ENCODE measurements around the gene NFIA.

The NFIA gene

DNA sequence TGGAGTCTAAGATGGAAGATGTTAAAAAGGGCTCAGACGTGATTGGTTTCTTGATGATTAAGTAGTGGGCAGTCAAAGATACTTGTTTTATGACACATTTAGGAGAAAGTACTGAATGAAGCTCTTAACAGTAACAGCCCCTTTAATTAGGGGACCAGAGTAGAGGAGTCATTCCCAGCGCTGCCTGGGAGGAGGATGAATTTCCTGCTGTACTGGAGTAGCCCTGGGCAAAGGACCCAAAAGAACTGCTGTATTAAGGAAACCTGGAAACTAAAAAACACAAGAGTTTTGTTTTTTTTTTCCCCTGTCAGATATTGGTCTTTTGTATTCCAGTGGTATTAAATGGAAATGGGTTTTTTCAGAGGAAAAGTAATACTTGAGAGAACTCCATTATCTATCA, 126.5 kb downstream of the NFIA start:
- no peaks in the 10 kb centered on the region for H3K9me3 ChIP-seq (ENCODE audit: control insufficient read depth, insufficient read depth, low read length)
- H3K4me1 ChIP-seq (ENCODE audit: control insufficient read depth, insufficient read depth, low read length) = peaks cover 10% of the 10 kb centered on the region; the same call in 1 of the 2 replicates

DNA sequence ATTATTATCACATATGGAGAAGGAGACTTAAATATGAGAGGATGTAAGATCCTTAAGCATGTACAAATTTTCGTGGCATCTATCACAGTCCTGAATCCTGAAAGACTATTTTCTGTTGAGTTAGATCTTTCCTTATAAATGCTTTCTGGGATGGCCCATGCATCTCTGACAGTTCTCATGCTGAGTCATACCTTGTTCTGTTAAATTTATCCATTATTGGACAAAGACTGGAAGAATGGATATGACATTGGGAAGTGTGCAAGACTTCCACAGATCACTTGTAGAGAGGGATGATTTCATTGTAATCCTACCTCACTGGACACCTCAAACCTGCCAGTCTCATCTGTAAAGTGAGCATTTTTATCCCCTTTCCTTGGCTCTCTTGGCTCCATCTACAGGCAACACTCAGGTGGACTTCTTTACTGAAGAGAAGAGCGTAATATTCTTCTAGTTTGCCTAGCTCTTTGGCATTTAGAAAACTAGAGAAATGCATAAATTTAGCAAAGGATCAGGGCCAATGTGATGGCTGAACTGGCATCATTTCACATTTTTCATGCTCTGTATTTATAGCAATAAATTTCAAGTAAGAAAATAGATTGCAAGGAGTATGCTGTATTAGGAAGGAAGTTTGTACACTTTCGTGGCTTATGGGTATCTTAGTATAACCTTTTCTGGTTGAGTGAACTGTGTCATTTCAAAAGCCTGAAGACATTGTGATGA, 128.2 kb downstream of the NFIA start:
- no peaks in the 10 kb centered on the region for H3K9me3 ChIP-seq (ENCODE audit: control insufficient read depth, insufficient read depth, low read length)
- H3K36me3 ChIP-seq (ENCODE audit: control insufficient read depth, insufficient read depth, low read length) = no peaks in the 10 kb centered on the region
- no peak overlapping the region for H3K4me3 ChIP-seq (ENCODE audit: low read depth, low read length)
- H3K4me1 ChIP-seq (ENCODE audit: control insufficient read depth, insufficient read depth, low read length) = peaks cover 10% of the 10 kb centered on the region; the same call in 1 of the 2 replicates
- H3K27me3 ChIP-seq (ENCODE audit: control insufficient read depth, insufficient read depth, low read length) = no peaks in the 10 kb centered on the region
- H3K27ac ChIP-seq (ENCODE audit: low read depth, low read length) = no peak overlapping the region
- no peak overlapping the region for H3K9ac ChIP-seq (ENCODE audit: low read depth, low read length)

More for the DNA sequence above, 126.5 kb downstream of the NFIA start:
- Histone ChIP-seq H3K27me3 (ENCODE audit: control insufficient read depth, insufficient read depth, low read length) (no peaks in the 10 kb centered on the region), H3K9ac (ENCODE audit: low read depth, low read length) (no peak overlapping the region), H3K27ac (ENCODE audit: low read depth, low read length) (no peak overlapping the region), H3K36me3 (ENCODE audit: control insufficient read depth, insufficient read depth, low read length) (no peaks in the 10 kb centered on the region), H3K4me3 (ENCODE audit: low read depth, low read length) (no peak overlapping the region)

DNA sequence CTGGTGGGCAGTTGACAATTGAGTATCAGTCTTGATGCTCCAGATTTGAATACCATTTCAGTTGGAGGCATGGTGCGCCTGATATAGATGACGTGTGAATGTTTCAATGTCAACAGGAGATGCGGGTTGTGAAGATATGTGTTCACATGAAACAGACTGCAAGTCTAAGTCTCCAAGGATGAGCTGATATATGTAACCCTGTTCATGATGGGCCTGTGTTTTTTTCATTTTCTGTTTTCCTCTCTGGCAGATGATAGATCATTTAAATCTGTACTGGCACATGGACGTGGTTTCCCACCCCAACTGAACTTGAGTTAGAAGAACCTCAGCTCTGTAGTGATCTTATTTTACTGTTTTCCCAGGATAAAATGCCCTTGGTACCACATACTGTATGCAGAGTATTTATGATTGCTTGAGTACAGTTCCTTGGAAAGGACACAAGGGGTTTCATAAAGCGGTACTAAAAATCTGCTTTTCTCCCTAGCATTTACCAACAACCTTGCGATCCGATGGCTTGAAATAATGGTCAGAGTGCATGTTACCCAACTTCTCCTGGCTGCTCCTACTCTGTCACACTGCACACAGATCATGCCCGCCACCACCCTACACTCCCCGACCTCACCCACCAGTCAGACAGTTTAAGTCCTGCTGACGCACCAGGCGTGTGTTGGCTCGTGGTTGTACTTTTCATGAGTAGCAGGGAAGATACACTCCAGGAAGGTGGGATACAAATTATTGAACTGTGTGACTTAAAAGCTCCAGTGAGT, 131.1 kb downstream of the NFIA start:
- H3K27ac ChIP-seq (ENCODE audit: low read depth, low read length) = no peak overlapping the region
- H3K9ac ChIP-seq (ENCODE audit: low read depth, low read length) = no peak overlapping the region
- H3K27me3 ChIP-seq (ENCODE audit: control insufficient read depth, insufficient read depth, low read length) = no peaks in the 10 kb centered on the region
- H3K4me3 ChIP-seq (ENCODE audit: low read depth, low read length) = no peak overlapping the region
- H3K36me3 ChIP-seq (ENCODE audit: control insufficient read depth, insufficient read depth, low read length) = no peaks in the 10 kb centered on the region
- H3K4me1 ChIP-seq (ENCODE audit: control insufficient read depth, insufficient read depth, low read length) = no peaks in the 10 kb centered on the region
- H3K9me3 ChIP-seq (ENCODE audit: control insufficient read depth, insufficient read depth, low read length) = no peaks in the 10 kb centered on the region

DNA sequence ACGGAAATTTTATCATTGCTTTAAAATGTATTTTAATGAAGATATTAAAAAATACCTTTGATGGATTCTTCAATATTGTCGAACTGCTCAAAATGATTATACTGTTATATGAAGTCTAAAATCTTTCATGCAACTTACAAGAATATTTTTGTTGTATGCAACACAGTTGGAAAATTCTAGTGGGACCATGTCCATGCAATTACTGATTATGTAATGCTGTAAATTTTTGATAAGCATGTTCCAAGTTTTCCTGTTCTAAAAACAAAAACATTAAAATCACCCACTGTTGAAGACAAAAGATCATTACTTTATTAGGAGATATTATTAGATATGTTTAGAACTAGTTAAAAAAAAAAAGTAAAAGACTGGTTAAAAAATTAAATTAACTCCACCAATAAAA, 132.8 kb downstream of the NFIA start:
- H3K27ac ChIP-seq (ENCODE audit: low read depth, low read length) = no peak overlapping the region
- no peak overlapping the region for H3K9ac ChIP-seq (ENCODE audit: low read depth, low read length)
- no peaks in the 10 kb centered on the region for H3K9me3 ChIP-seq (ENCODE audit: control insufficient read depth, insufficient read depth, low read length)
- H3K27me3 ChIP-seq (ENCODE audit: control insufficient read depth, insufficient read depth, low read length) = no peaks in the 10 kb centered on the region
- no peaks in the 10 kb centered on the region for H3K4me1 ChIP-seq (ENCODE audit: control insufficient read depth, insufficient read depth, low read length)
- H3K36me3 ChIP-seq (ENCODE audit: control insufficient read depth, insufficient read depth, low read length) = no peaks in the 10 kb centered on the region
- no peak overlapping the region for H3K4me3 ChIP-seq (ENCODE audit: low read depth, low read length)

DNA sequence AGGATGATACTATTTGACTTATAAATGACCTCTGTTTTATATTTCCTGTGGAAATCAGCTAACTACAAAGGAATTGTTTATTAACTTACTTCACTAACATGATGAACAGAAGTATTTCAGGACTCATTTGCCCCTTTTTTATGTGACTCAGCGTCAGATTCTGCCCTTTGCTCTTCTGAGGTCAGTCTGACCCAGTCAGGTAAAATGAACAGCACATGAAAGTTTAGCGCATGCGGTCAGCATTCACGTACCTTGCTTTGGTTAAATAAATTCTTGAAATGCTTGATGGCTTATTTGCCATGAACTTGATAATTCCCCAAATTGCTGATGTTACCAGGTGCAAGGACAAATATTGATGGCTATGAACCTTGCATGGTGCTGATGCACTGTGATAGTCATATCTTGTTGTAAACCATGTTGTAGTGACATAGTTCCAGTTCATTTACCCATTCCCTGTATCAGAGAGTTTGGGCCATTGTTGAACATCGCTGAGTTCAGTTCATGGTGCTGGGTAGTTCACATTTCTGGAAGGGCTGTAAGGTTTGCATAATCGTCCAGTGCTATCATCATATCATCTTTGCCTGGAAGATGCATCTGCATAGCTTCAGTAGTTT, 133.4 kb downstream of the NFIA start:
- no peaks in the 10 kb centered on the region for H3K4me1 ChIP-seq (ENCODE audit: control insufficient read depth, insufficient read depth, low read length)
- H3K27ac ChIP-seq (ENCODE audit: low read depth, low read length) = no peak overlapping the region
- H3K27me3 ChIP-seq (ENCODE audit: control insufficient read depth, insufficient read depth, low read length) = no peaks in the 10 kb centered on the region
- H3K9me3 ChIP-seq (ENCODE audit: control insufficient read depth, insufficient read depth, low read length) = no peaks in the 10 kb centered on the region
- H3K9ac ChIP-seq (ENCODE audit: low read depth, low read length) = no peak overlapping the region
- no peaks in the 10 kb centered on the region for H3K36me3 ChIP-seq (ENCODE audit: control insufficient read depth, insufficient read depth, low read length)
- H3K4me3 ChIP-seq (ENCODE audit: low read depth, low read length) = no peak overlapping the region

DNA sequence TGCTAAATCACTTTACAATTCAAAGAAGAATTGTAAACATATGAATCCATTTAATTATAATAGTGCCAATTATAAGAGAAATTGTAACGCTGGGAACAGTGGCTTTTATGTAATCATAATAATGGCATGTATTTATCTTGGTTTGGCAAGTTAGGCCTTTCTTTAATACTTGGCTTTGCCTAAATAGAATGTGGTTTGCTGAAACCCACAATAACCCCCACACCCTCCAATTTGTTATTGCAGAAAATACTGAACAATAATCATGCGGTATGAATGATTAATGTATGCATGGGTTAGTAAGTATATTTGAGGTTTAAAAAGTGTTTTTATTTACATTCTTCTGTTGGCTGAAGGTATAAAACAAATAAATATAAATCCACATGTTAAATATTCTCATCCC, 138.2 kb downstream of the NFIA start:
- no peak overlapping the region for H3K4me3 ChIP-seq (ENCODE audit: low read depth, low read length)
- no peaks in the 10 kb centered on the region for H3K36me3 ChIP-seq (ENCODE audit: control insufficient read depth, insufficient read depth, low read length)
- no peaks in the 10 kb centered on the region for H3K27me3 ChIP-seq (ENCODE audit: control insufficient read depth, insufficient read depth, low read length)
- H3K9ac ChIP-seq (ENCODE audit: low read depth, low read length) = no peak overlapping the region
- no peaks in the 10 kb centered on the region for H3K9me3 ChIP-seq (ENCODE audit: control insufficient read depth, insufficient read depth, low read length)
- peaks cover 10% of the 10 kb centered on the region for H3K4me1 ChIP-seq (ENCODE audit: control insufficient read depth, insufficient read depth, low read length)
- H3K27ac ChIP-seq (ENCODE audit: low read depth, low read length) = no peak overlapping the region

DNA sequence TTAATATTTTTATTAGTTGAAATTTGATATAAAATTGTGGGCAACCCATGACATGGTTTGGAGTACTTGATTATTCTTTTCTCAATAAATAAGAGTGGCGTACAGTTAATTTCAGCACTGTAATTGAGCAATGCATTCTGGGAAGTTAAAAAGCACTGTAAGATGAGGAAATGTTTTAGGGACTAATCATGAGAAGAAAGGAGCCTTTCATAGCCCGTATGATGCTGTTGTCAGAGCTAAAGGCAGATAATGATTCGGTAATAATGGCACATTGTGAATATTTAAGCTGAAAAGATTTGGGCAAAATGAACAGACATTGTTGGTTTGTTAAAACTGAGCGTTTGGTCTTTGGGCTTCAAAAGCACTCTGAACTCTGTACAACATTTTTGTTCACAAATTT, 139.3 kb downstream of the NFIA start:
- Histone ChIP-seq H3K4me1 (ENCODE audit: control insufficient read depth, insufficient read depth, low read length) (peaks cover 10% of the 10 kb centered on the region), H3K9ac (ENCODE audit: low read depth, low read length) (no peak overlapping the region), H3K27me3 (ENCODE audit: control insufficient read depth, insufficient read depth, low read length) (no peaks in the 10 kb centered on the region), H3K9me3 (ENCODE audit: control insufficient read depth, insufficient read depth, low read length) (no peaks in the 10 kb centered on the region), H3K27ac (ENCODE audit: low read depth, low read length) (no peak overlapping the region), H3K4me3 (ENCODE audit: low read depth, low read length) (no peak overlapping the region), H3K36me3 (ENCODE audit: control insufficient read depth, insufficient read depth, low read length) (no peaks in the 10 kb centered on the region)

DNA sequence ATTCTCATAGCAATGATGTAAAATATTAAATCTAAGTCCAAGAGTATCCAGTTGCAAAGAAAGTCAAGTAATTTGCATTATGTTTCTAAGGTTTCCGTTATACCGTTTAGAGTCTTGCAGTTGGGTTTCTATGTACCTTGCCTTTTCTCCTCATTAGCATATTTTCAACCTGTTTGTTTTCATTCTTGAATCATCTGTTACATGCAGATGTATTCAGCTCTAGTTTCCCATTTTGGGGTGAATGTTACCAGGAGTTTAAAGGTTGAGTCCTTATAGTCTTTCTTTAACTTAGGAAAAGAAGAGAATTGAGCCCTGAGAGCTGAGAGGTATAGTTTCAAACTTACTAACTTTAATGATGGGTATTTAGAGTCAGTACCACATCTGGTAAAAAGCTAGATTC, 139.9 kb downstream of the NFIA start:
- no peak overlapping the region for H3K4me3 ChIP-seq (ENCODE audit: low read depth, low read length)
- H3K36me3 ChIP-seq (ENCODE audit: control insufficient read depth, insufficient read depth, low read length) = no peaks in the 10 kb centered on the region
- H3K4me1 ChIP-seq (ENCODE audit: control insufficient read depth, insufficient read depth, low read length) = peaks cover 10% of the 10 kb centered on the region
- H3K27me3 ChIP-seq (ENCODE audit: control insufficient read depth, insufficient read depth, low read length) = no peaks in the 10 kb centered on the region
- H3K9ac ChIP-seq (ENCODE audit: low read depth, low read length) = no peak overlapping the region
- no peaks in the 10 kb centered on the region for H3K9me3 ChIP-seq (ENCODE audit: control insufficient read depth, insufficient read depth, low read length)
- H3K27ac ChIP-seq (ENCODE audit: low read depth, low read length) = no peak overlapping the region

DNA sequence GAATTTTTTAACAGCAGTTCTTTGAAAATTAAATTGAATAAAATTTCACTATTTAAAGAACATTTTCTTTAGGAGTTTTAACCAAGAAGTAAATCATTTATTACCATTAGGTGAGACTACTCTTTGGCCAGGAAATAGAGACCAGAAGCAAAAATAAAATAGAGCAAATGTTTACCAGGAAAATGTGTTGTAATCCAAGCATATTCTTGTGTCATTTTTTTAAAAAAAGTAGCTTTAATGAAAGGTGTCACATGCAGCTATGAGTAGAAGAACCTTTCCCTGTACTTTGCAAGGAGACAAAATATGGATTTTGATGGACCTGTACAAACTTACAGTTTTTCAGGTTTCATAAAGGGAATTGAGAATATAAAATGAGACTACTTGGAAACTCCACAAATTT, 140.8 kb downstream of the NFIA start:
- Histone ChIP-seq H3K4me3 (ENCODE audit: low read depth, low read length) (no peak overlapping the region), H3K27ac (ENCODE audit: low read depth, low read length) (no peak overlapping the region), H3K9me3 (ENCODE audit: control insufficient read depth, insufficient read depth, low read length) (no peaks in the 10 kb centered on the region), H3K4me1 (ENCODE audit: control insufficient read depth, insufficient read depth, low read length) (peaks cover 10% of the 10 kb centered on the region), H3K36me3 (ENCODE audit: control insufficient read depth, insufficient read depth, low read length) (no peaks in the 10 kb centered on the region), H3K9ac (ENCODE audit: low read depth, low read length) (no peak overlapping the region), H3K27me3 (ENCODE audit: control insufficient read depth, insufficient read depth, low read length) (no peaks in the 10 kb centered on the region)

DNA sequence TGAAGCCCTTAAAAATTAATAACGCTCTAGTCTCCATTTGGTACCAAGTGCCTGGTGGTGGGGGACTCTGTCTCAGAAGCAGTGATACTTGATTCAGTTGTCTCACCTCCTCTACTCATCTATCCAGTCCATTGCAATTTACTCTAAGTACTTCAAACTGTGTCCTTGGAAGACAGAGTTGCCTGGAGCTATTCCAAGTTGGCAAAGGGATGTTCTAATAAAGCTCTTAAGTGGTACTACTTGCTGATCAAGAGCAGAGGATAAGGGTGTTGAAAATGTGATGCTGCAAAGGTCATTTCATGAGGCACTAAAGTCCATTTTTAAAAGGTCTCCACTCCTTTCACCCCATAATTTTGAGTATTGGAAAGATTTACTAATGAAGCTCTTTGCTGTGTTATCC, 142.2 kb downstream of the NFIA start:
- H3K9me3 ChIP-seq (ENCODE audit: control insufficient read depth, insufficient read depth, low read length) = no peaks in the 10 kb centered on the region
- H3K36me3 ChIP-seq (ENCODE audit: control insufficient read depth, insufficient read depth, low read length) = no peaks in the 10 kb centered on the region
- H3K9ac ChIP-seq (ENCODE audit: low read depth, low read length) = no peak overlapping the region
- H3K27me3 ChIP-seq (ENCODE audit: control insufficient read depth, insufficient read depth, low read length) = no peaks in the 10 kb centered on the region
- H3K4me3 ChIP-seq (ENCODE audit: low read depth, low read length) = no peak overlapping the region
- H3K27ac ChIP-seq (ENCODE audit: low read depth, low read length) = no peak overlapping the region
- H3K4me1 ChIP-seq (ENCODE audit: control insufficient read depth, insufficient read depth, low read length) = peaks cover 10% of the 10 kb centered on the region

DNA sequence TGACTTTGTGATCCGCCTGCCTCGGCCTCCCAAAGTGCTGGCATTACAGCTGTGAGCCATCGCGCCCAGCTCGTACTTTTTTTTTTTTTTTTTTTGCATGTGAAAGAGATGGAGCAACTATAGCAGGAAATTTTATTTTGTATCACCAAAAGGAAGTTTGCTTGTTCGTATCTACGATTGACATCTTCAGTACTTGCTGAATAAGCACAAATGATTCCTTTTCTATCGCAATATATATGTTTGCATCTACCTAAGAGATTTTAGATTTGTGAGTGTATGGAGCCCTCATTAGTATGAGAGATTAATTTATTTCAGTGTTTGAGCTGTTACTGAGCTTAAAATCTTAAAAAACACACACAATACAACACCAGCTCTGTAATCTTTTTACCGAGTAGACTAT, 143.1 kb downstream of the NFIA start:
- Histone ChIP-seq H3K27me3 (ENCODE audit: control insufficient read depth, insufficient read depth, low read length) (no peaks in the 10 kb centered on the region), H3K4me3 (ENCODE audit: low read depth, low read length) (no peak overlapping the region), H3K9me3 (ENCODE audit: control insufficient read depth, insufficient read depth, low read length) (no peaks in the 10 kb centered on the region), H3K4me1 (ENCODE audit: control insufficient read depth, insufficient read depth, low read length) (peaks cover 10% of the 10 kb centered on the region), H3K9ac (ENCODE audit: low read depth, low read length) (no peak overlapping the region), H3K36me3 (ENCODE audit: control insufficient read depth, insufficient read depth, low read length) (no peaks in the 10 kb centered on the region), H3K27ac (ENCODE audit: low read depth, low read length) (no peak overlapping the region)
